ENCODE data around the gene COL4A4. TPM values are rescaled to one million over a fixed set of nuclear protein-coding genes. Genes with fewer than 3 reads are reported as not detected.

COL4A4 gene
- total and polyA plus RNA-seq, 4 experiments from 2014 or later, result 0.03 to 0.10 TPM; not detected in 2

- H3K27me3 Mint-ChIP-seq, result peaks cover 1 to 5% of the 10 kb centered on the region in 2 donors
These were observed 111.1 kb downstream of the COL4A4 start for GRCh38 chr2:227052879-227053278.

GRCh38 chr2:227043981-227044380, 120.0 kb downstream of the COL4A4 start:
- no peak overlapping the region for H3K4me3 Mint-ChIP-seq
- peaks cover 2 to 5% of the 10 kb centered on the region in 2 donors for H3K27me3 Mint-ChIP-seq
- H3K36me3 Mint-ChIP-seq, result no peaks in the 10 kb centered on the region
- CTCF ChIA-PET (ENCODE audit: partially characterized antibody), result no interaction called here
- H3K4me1 Mint-ChIP-seq, result peaks cover 0 to 2% (median under 1%) of the 10 kb centered on the region in 4 donors
- no peak for DNase-seq
- POLR2A ChIA-PET (ENCODE audit: partially characterized antibody), result no interaction called here
- Histone ChIP-seq H3K4me3 (ENCODE audit: low read length in 2 of 2) (no peak overlapping the region), H3K4me1 (ENCODE audit: insufficient read depth, low read length) (no peaks in the 10 kb centered on the region), H3K9me3 (ENCODE audit: control insufficient read depth in 1 of 2, low read length in 2 of 2) (no peaks in the 10 kb centered on the region), H3K36me3 (ENCODE audit: insufficient read depth, low read length) (no peaks in the 10 kb centered on the region), H3K27me3 (ENCODE audit: insufficient read depth, low read length) (no peaks in the 10 kb centered on the region), H3K27ac (ENCODE audit: low read depth, low read length) (no peak overlapping the region)
- H3K9me3 Mint-ChIP-seq, result peaks cover 0 to 5% (median 0%) of the 10 kb centered on the region in 8 donors
- intact Hi-C loops (cut with micrococcal nuclease), result no loop called here
- H3K27ac Mint-ChIP-seq, result no peak overlapping the region

More at GRCh38 chr2:227052879-227053278, 111.1 kb downstream of the COL4A4 start:
- ChIA-PET POLR2A (ENCODE audit: partially characterized antibody) (no interaction called here), CTCF (ENCODE audit: partially characterized antibody) (no interaction called here)
- no peak for DNase-seq
- Mint-ChIP-seq H3K4me1 (no peaks in the 10 kb centered on the region), H3K4me3 (no peak overlapping the region), H3K36me3 (no peaks in the 10 kb centered on the region), H3K9me3 (peaks cover 0 to 5% (median 0%) of the 10 kb centered on the region in 8 donors), H3K27ac (no peak overlapping the region)
- Histone ChIP-seq H3K4me3 (ENCODE audit: low read length in 2 of 2) (no peak overlapping the region), H3K36me3 (ENCODE audit: insufficient read depth, low read length) (no peaks in the 10 kb centered on the region), H3K9me3 (ENCODE audit: control insufficient read depth in 1 of 2, low read length in 2 of 2) (no peaks in the 10 kb centered on the region), H3K27ac (ENCODE audit: low read depth, low read length) (no peak overlapping the region), H3K4me1 (ENCODE audit: insufficient read depth, low read length) (no peaks in the 10 kb centered on the region), H3K27me3 (ENCODE audit: insufficient read depth, low read length) (no peaks in the 10 kb centered on the region)
- intact Hi-C loops (cut with micrococcal nuclease), result no loop called here

DNA sequence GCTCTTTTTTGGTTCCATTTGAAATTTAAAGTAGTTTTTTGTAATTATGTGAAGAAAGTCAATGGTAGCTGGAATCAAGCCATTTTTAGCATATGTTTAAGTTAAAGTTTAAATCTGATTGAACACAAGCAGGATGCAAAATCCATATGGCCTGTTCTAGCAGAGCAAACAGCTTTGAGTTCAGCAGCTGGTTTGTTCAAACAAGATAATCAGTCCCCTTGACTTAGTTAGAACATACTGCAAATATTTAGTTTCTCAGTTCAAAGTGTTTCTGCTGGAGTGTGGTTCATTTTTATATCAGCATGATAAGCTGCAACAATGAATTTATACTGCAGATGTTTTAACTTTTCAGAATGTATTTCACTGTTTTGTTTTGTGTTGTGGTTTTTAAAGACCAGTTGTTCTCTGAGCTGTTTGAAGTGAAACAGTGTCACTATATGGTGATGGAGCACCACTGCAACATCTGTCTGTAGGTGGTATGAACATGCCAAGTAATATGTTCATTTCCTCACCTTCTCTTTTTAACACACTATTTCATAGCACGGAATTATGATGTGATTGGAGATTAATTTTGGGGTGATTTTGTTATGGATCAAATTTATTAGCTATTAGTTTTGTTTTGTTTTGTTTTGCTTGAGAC, 125.3 kb downstream of the COL4A4 start:
- Mint-ChIP-seq H3K27me3 (peaks cover 9 to 16% of the 10 kb centered on the region in 2 donors), H3K4me3 (no peak overlapping the region), H3K36me3 (no peaks in the 10 kb centered on the region), H3K9me3 (peaks cover 0 to 6% (median 0%) of the 10 kb centered on the region in 8 donors), H3K4me1 (no peaks in the 10 kb centered on the region), H3K27ac (no peak overlapping the region)
- no peaks in the 10 kb centered on the region for H3K9me3 ChIP-seq (ENCODE audit: control insufficient read depth in 1 of 2, low read length in 2 of 2)
- CTCF ChIA-PET (ENCODE audit: partially characterized antibody), result no interaction called here
- no peaks in the 10 kb centered on the region for H3K36me3 ChIP-seq (ENCODE audit: insufficient read depth, low read length)
- H3K27ac ChIP-seq (ENCODE audit: low read depth, low read length), result no peak overlapping the region
- DNase-seq, result no peak
- intact Hi-C loops (cut with micrococcal nuclease), result no loop called here
- H3K4me1 ChIP-seq (ENCODE audit: insufficient read depth, low read length), result no peaks in the 10 kb centered on the region
- POLR2A ChIA-PET (ENCODE audit: partially characterized antibody), result interaction anchor here (0.6 kb wide), 1 partner anchor 150 kb away, joined by 3 read pairs; no protein-coding TSS in a partner anchor
- H3K4me3 ChIP-seq (ENCODE audit: low read length in 2 of 2), result no peak overlapping the region
- no peaks in the 10 kb centered on the region for H3K27me3 ChIP-seq (ENCODE audit: insufficient read depth, low read length)

DNA sequence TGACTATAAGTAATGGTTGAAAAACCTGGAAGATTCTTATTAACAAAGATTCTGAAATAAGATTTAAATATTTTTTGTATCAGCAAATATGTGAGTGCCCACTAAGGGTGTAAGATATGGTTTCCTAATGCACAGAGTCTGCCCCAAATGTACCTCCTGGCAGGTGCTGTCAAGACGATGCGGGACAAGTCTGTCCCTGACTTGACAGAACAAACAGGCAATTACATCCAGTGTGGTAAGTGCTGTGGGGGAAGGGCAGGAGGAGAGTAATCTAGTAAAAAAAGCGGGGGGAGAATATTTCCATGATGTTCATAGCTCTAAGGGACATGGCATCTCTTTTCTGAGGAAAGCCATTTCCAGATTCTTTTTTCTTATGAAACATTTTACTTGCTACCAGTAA, 127.5 kb downstream of the COL4A4 start:
- Mint-ChIP-seq H3K4me3 (no peak overlapping the region), H3K27ac (no peak overlapping the region), H3K4me1 (no peaks in the 10 kb centered on the region), H3K9me3 (peaks cover 0 to 6% (median 0%) of the 10 kb centered on the region in 8 donors), H3K27me3 (peaks cover 8 to 16% of the 10 kb centered on the region in 2 donors), H3K36me3 (no peaks in the 10 kb centered on the region)
- no peak for DNase-seq
- ChIA-PET POLR2A (ENCODE audit: partially characterized antibody) (no interaction called here), CTCF (ENCODE audit: partially characterized antibody) (no interaction called here)
- no peaks in the 10 kb centered on the region for H3K36me3 ChIP-seq (ENCODE audit: insufficient read depth, low read length)
- no peak overlapping the region for H3K27ac ChIP-seq (ENCODE audit: low read depth, low read length)
- H3K9me3 ChIP-seq (ENCODE audit: control insufficient read depth in 1 of 2, low read length in 2 of 2), result no peaks in the 10 kb centered on the region
- H3K4me3 ChIP-seq (ENCODE audit: low read length in 2 of 2), result no peak overlapping the region
- H3K4me1 ChIP-seq (ENCODE audit: insufficient read depth, low read length), result no peaks in the 10 kb centered on the region
- intact Hi-C loops (cut with micrococcal nuclease), result no loop called here
- H3K27me3 ChIP-seq (ENCODE audit: insufficient read depth, low read length), result no peaks in the 10 kb centered on the region

DNA sequence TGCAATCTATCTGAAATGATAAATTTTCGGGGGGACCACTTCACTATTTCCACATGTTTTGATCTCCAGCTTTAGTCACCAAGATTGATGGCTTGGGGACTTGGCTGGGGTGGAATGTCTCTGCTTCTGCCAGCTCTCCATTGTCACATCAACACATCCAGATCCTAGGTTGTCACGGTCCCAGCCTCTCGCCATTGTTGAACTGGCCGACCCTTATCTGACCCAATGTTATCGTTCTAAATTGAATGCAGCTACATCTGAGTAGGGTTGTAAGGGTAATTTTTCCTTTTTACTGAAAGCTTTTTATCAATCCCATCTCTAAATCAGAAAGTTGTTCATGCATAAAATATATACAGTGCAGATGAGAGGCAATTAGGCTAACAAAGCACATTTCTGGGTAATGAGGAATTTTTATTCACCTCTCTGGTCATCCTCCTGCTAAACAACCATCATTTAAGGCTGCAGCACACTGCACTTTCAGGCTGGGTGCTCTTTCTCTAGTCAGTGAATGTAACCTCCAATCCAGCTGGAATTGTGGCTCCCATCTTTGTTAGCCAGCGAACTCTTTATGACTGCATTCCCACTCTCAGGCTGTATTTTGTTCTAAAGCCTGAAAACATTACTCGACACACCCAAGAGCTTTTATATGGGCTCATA, 128.2 kb downstream of the COL4A4 start:
- Mint-ChIP-seq H3K27ac (no peak overlapping the region), H3K4me1 (no peaks in the 10 kb centered on the region), H3K27me3 (peaks cover 8 to 16% of the 10 kb centered on the region in 2 donors), H3K4me3 (no peak overlapping the region), H3K9me3 (peaks cover 0 to 6% (median 0%) of the 10 kb centered on the region in 8 donors), H3K36me3 (no peaks in the 10 kb centered on the region)
- DNase-seq, result no peak
- H3K4me3 ChIP-seq (ENCODE audit: low read length in 2 of 2), result no peak overlapping the region
- H3K27me3 ChIP-seq (ENCODE audit: insufficient read depth, low read length), result no peaks in the 10 kb centered on the region
- H3K9me3 ChIP-seq (ENCODE audit: control insufficient read depth in 1 of 2, low read length in 2 of 2), result no peaks in the 10 kb centered on the region
- ChIA-PET POLR2A (ENCODE audit: partially characterized antibody) (no interaction called here), CTCF (ENCODE audit: partially characterized antibody) (interaction anchor here (0.7 kb wide), 1 partner anchor 9 kb away, joined by 3 read pairs; no protein-coding TSS in a partner anchor)
- H3K27ac ChIP-seq (ENCODE audit: low read depth, low read length), result no peak overlapping the region
- intact Hi-C loops (cut with micrococcal nuclease), result no loop called here
- H3K4me1 ChIP-seq (ENCODE audit: insufficient read depth, low read length), result no peaks in the 10 kb centered on the region
- H3K36me3 ChIP-seq (ENCODE audit: insufficient read depth, low read length), result no peaks in the 10 kb centered on the region

GRCh38 chr2:227033471-227034148, 130.4 kb downstream of the COL4A4 start:
- Histone ChIP-seq H3K27me3 (ENCODE audit: insufficient read depth, low read length) (no peaks in the 10 kb centered on the region), H3K4me3 (ENCODE audit: low read length in 2 of 2) (no peak overlapping the region), H3K4me1 (ENCODE audit: insufficient read depth, low read length) (no peaks in the 10 kb centered on the region), H3K36me3 (ENCODE audit: insufficient read depth, low read length) (no peaks in the 10 kb centered on the region), H3K9me3 (ENCODE audit: control insufficient read depth in 1 of 2, low read length in 2 of 2) (no peaks in the 10 kb centered on the region), H3K27ac (ENCODE audit: low read depth, low read length) (no peak overlapping the region)
- Mint-ChIP-seq H3K4me3 (no peak overlapping the region), H3K9me3 (peaks cover 0 to 6% (median 0%) of the 10 kb centered on the region in 8 donors), H3K27me3 (peaks cover 8 to 11% of the 10 kb centered on the region in 2 donors), H3K4me1 (no peaks in the 10 kb centered on the region), H3K36me3 (no peaks in the 10 kb centered on the region), H3K27ac (no peak overlapping the region)
- intact Hi-C loops (cut with micrococcal nuclease), result no loop called here
- ChIA-PET POLR2A (ENCODE audit: partially characterized antibody) (no interaction called here), CTCF (ENCODE audit: partially characterized antibody) (interaction anchor here (1.0 to 1.2 kb wide), 2 partner anchors 8 to 733 kb away, joined by 3 to 5 read pairs; no protein-coding TSS in a partner anchor)
- DNase-seq, result no peak

DNA sequence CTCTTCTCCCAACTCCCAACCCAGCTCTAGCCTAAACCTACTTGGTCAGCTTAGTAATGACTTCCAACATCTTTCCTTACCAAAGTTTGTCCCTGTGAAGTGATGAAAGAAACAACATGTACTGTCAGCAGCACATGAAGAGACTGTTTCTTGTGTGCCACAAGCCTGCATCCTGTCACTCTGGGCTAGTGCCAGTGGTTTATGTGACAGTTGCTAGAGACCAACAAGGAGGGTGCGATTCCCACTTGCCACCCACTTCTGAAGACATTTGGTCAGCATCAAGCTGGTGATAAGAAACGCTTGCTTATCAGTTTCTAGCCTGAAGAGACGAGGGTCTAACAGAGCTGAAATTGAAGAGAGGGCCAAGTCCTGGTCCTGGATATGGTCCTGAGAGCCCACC, 132.6 kb downstream of the COL4A4 start:
- Histone ChIP-seq H3K36me3 (ENCODE audit: insufficient read depth, low read length) (no peaks in the 10 kb centered on the region), H3K4me3 (ENCODE audit: low read length in 2 of 2) (no peak overlapping the region), H3K27me3 (ENCODE audit: insufficient read depth, low read length) (no peaks in the 10 kb centered on the region), H3K9me3 (ENCODE audit: control insufficient read depth in 1 of 2, low read length in 2 of 2) (no peaks in the 10 kb centered on the region), H3K27ac (ENCODE audit: low read depth, low read length) (no peak overlapping the region), H3K4me1 (ENCODE audit: insufficient read depth, low read length) (no peaks in the 10 kb centered on the region)
- Mint-ChIP-seq H3K27me3 (peaks cover 1 to 7% of the 10 kb centered on the region in 2 donors), H3K4me3 (no peak overlapping the region), H3K4me1 (no peaks in the 10 kb centered on the region), H3K27ac (no peak overlapping the region), H3K36me3 (no peaks in the 10 kb centered on the region), H3K9me3 (peaks cover 0 to 2% (median 0%) of the 10 kb centered on the region in 8 donors)
- CTCF ChIA-PET (ENCODE audit: partially characterized antibody), result no interaction called here
- POLR2A ChIA-PET (ENCODE audit: partially characterized antibody), result no interaction called here
- intact Hi-C loops (cut with micrococcal nuclease), result no loop called here
- no peak for DNase-seq

Data from CD4-positive, alpha-beta memory T cell (primary cell).